ENCODE results near the gene MS4A15.
"Not testable (repeated sequence)": the region's sequence is repeated elsewhere in the genome, so short reads cannot be mapped to it uniquely, and the experiment has no call there.

The MS4A15 gene

DNA sequence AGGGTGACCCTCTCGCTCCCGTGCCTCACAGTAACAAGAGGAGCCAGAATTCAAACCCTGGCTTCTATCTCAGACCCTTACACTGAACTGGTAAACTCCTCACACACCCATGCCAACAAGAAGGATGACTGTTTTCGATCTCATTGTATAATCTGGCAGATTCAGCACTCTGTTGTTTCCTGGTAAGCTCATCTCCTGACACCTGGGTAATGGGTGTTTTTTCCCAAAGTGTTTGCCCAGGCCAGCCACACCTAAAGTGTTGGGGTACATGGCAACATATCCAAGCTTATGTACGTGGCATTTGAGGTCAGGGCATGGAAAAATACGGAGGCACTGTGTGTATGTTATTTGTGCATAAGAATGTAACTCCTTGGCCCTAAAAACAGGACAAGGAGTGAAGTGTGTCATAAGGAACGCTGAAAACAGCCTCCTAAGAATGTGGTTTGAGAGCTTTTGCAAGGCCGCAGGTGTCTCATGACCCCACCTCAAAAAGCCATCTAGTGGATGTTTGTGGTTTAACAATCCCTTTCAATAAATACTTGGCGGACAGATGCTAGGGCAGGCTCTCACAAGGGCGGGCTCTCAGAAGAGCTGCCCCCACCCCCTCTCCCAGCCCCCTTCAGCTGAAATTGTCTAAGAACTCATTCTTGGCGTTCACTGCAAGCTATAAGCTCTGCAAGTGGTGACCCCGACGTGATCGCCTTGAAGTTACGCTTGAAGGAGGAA lies at the start of gene MS4A15:
MS4A15 (plus strand) TSS at position 561 of the 726 bp plus-strand sequence. CDS start 6,867 bp downstream, outside the sequence.
- no peak for DNase-seq (ENCODE audit: low read depth, low spot score)

GRCh38 chr11:60706931-60707330 lies 49.7 kb upstream of the MS4A15 start:
- DNase-seq (ENCODE audit: low read depth, low spot score): no peak

GRCh38 chr11:60710482-60710881 lies 46.2 kb upstream of the MS4A15 start:
- no peak for DNase-seq (ENCODE audit: low read depth, low spot score)

GRCh38 chr11:60711276-60711675 lies 45.4 kb upstream of the MS4A15 start:
- DNase-seq (ENCODE audit: low read depth, low spot score): no peak

DNA sequence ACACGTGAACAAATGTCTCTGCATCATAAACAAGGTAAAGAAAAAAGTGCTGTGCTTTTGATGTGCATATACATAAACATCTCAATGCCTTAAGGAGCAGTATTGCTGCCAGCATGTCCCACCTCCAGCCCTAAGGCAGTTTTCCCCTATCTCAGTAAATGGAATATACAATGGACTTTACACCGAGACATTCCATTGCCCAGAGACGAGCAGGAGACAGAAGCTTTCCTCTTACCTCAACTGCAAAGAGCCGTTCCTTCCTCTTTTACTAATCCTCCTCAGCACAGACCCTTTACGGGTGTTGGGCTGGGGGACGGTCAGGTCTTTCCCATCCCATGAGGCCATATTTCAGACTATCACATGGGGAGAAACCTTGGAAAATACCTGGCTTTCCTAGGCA lies 43.2 kb upstream of the MS4A15 start:
- DNase-seq (ENCODE audit: low read depth, low spot score): not testable (repeated sequence)

GRCh38 chr11:60717956-60718355 lies 38.7 kb upstream of the MS4A15 start:
- no peak for DNase-seq (ENCODE audit: low read depth, low spot score)

- no peak for DNase-seq (ENCODE audit: low read depth, low spot score)
These were observed 37.9 kb upstream of the MS4A15 start for GRCh38 chr11:60718524-60719316.

- DNase-seq (ENCODE audit: low read depth, low spot score): no peak
These were observed 37.3 kb upstream of the MS4A15 start for GRCh38 chr11:60719391-60719790.

DNA sequence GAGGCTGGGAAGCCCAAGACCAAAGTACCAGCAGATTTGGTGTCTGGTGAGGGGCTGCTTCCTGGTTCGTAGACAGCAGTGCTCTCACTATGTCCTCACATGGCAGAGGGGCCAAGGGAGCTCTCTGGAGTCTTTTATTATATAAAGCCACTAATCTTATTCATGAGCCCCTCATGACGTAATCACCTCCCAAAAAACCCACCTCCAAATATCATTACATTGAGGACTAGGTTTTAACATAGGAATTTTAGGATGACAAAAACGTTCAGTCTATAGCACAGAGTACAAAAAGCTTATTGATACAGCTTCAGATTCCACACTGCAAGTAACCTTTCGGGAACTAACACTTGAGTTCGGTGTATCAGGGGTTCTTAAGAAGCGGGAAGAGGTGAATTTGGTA lies 36.2 kb upstream of the MS4A15 start:
- DNase-seq (ENCODE audit: low read depth, low spot score): no peak

DNA sequence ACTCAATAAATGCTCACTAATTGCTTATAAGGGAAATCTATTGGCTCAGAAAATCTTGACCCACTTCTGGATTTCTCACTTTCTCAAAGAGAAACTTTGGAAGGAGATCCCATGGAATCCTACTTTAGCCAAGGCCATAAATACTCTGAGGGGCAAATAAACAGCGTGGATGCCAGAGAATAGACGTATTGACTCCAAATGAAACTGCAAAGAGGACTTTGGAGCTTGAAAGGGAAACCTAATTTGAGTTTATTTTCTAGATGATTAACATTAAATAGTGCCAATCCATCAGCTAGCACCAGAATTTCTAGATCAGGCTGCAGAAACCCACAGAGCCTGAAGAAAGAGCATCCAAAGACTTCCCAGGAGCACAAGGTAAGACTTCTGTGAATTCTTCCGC lies 32.2 kb upstream of the MS4A15 start, which contains the start of gene MS4A18:
MS4A18 (plus strand) TSS at position 301 of the 400 bp plus-strand sequence.
- DNase-seq (ENCODE audit: low read depth, low spot score): no peak

DNA sequence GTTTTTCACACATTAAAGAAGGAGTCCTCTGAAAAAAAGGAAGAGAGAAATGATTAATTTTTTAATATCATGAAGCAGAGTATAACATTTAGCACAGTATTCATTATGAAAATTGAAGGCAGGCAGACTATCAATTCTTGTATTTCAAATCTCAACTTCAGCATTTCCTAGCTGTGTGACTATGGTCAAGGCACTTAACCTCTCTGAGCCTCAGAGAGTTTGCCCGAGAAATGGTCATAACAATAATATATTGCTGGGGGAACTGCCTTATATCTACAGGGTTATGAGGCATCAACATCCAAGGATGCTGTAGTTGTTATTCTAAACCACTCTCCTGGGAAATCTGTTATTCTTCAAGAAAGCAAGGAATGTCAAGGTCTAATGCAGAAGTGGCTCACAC lies 31.1 kb upstream of the MS4A15 start:
- DNase-seq (ENCODE audit: low read depth, low spot score): no peak

DNA sequence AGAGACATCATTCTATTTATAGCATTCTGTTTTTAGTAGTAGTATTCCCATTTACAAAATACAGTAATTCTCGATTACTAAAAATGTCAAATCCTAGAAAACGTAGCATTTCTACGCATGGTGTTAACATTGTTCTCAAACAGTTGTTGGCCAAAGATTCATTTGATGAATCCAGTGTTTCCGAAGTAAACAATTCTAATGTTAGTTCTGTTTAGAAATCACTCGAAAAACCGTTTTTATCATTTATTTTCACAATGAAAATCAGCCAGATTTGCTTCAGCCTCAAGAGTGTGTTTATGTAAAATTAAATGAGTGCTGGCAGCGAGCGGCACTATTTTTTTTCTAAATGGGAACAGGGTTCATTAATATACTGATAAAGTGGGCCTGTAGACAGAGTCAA lies 25.1 kb upstream of the MS4A15 start:
- DNase-seq (ENCODE audit: low read depth, low spot score): no peak

- DNase-seq (ENCODE audit: low read depth, low spot score): no peak
These were observed 22.4 kb upstream of the MS4A15 start for GRCh38 chr11:60734279-60734678.

GRCh38 chr11:60739114-60739513 lies 17.6 kb upstream of the MS4A15 start:
- no peak for DNase-seq (ENCODE audit: low read depth, low spot score)

GRCh38 chr11:60740573-60740972 lies 16.1 kb upstream of the MS4A15 start:
- no peak for DNase-seq (ENCODE audit: low read depth, low spot score)

- DNase-seq (ENCODE audit: low read depth, low spot score): no peak
These were observed 15.2 kb upstream of the MS4A15 start for GRCh38 chr11:60741421-60741820.

DNA sequence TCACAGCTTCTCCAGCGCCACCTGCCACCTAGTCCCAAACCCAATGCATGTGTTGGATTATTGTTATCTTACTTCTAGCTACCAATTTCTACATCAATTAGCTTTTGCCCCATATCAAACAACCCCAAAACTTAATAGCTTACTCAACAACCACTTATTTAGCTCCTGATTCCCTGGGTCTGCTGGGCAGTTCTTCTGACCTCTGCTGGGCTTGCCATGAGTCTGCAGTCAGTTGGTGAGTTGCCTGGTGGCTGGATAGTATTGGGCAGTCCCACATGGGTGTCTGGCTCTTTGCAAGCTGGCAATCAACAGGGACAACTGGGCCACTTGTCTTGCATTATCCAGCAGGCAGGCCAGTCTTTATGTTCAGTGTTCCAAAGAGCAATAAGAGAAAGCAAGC lies 13.6 kb upstream of the MS4A15 start:
- DNase-seq (ENCODE audit: low read depth, low spot score): no peak

DNA sequence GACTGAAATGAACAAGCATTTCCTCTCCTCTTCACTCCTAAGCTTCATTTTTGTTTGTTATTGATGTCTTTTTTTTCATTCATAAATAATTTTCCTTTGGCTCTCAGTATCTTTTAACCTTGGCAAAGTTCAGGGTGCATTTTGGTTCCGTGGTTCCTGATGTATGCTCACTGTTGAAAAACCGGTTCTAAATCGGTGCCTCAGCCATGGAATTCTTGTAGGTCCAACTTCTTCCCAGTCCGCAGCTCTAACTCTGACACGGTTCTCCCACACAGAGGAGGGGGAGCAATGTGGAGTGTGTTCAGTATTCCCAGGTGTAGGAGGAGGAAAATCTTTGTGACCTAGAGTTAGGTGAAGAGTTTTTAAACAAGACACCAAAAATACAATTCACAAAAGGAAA lies 12.6 kb upstream of the MS4A15 start:
- DNase-seq (ENCODE audit: low read depth, low spot score): no peak

- DNase-seq (ENCODE audit: low read depth, low spot score): no peak
These were observed 9.3 kb upstream of the MS4A15 start for GRCh38 chr11:60747359-60747873.

DNA sequence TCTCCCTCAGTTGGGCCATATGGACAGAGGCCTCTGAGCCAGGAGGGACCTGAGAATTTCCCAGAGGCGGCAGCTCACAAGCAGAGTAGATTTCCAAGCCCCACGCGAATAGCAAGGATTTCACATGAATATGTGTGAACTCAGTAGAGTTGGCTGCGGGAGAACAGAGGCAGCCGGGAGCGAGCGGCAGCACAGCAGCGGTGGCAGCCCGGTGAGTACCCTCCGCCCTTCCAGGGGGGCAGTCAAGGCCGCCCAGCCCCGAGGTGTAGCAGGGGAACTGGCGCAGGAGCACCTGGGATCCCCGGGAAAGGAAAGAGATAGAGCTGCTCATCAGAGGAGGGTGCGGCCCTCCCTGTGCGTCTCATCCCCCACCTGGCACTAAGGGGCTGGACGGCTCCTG lies 8.4 kb upstream of the MS4A15 start:
- no peak for DNase-seq (ENCODE audit: low read depth, low spot score)

- no peak for DNase-seq (ENCODE audit: low read depth, low spot score)
These were observed 7.8 kb upstream of the MS4A15 start for GRCh38 chr11:60748821-60749220.

DNA sequence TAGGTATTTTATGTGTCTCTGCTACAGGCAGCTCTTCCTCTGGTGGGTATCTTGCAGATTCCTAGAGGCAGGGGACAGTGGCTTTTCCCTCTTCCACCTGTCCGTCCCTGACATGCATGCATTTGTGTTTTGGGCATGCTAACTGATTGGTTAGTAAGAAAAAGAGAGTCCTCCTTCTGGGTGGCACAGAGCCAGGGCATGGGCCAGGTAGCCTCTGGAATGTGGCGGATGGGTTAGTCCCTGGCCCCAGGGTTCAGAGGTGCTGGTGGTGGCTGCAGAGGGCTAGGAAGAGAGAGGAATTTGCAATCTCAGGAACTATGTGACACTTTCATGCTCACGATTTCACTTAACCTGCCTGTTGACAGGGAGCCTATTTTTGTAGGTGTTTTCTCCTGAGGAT lies 5.8 kb upstream of the MS4A15 start:
- no peak for DNase-seq (ENCODE audit: low read depth, low spot score)

DNA sequence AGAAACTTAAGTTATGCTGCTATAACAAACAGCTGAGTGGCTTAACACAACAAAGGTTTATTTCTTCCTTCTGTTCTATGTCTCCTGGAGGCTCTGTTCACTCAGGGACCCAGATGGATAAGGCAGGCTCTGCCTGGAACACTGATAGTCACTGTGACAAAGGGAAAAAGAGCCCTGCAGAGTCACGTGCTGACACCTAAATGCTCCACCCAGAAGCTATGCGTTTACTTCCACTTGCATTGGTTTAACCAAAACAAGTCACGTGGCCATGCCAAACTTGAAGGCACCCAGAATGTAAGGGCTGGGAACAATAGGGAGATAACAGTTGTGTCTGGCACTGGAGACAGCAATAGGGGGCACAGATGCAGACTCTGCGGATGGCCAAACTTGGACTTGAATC lies 3.4 kb upstream of the MS4A15 start:
- DNase-seq (ENCODE audit: low read depth, low spot score): no peak
